Spleen (tissue), 11 donors: ENCODE results near the gene BHLHE23. TPM values are rescaled to one million over a fixed set of nuclear protein-coding genes. Genes with fewer than 3 reads are reported as not detected.

ENCODE experiments used
- DNase-seq: peaks from one replicate; pipeline ENCODE4 v3.0.0-alpha.2; 2020
- H3K27ac ChIP-seq, 8 donors: fragments of 200-600 bp; sonication (generic) in 7 of 8; 1 replicate in 4 of 8; 2 replicates in 4 of 8; pipeline versions ENCODE4 v1.5.0 to v1.8.0; 2016 to 2021; ENCODE audit warnings: inconsistent platforms in 4 of 8, mild to moderate bottlenecking in 4 of 8, moderate library complexity in 1 of 8
- H3K27me3 ChIP-seq, 7 donors: fragments of 200-600 bp; sonication (generic) in 6 of 7; replicated peaks in 1 of 7; 1 replicate in 4 of 7; 2 replicates in 3 of 7; pipeline versions ENCODE4 v1.5.0 to v1.8.0; 2016 to 2021; ENCODE audit warnings: inconsistent platforms in 3 of 7, mild to moderate bottlenecking in 1 of 7
- H3K36me3 ChIP-seq, 6 donors: fragments of 200-600 bp; sonication (generic) in 5 of 6; 1 replicate in 4 of 6; 2 replicates in 2 of 6; pipeline versions ENCODE4 v1.5.0 to v1.8.0; 2016 to 2021; ENCODE audit warnings: inconsistent platforms in 2 of 6
- H3K4me1 ChIP-seq, 6 donors: fragments of 200-600 bp; sonication (generic) in 5 of 6; 1 replicate in 3 of 6; 2 replicates in 3 of 6; pipeline versions ENCODE4 v1.5.0 to v1.8.0; 2016 to 2021; ENCODE audit warnings: inconsistent platforms in 3 of 6
- H3K4me3 ChIP-seq, 8 donors: fragments of 200-600 bp; sonication (generic) in 7 of 8; 1 replicate in 4 of 8; 2 replicates in 4 of 8; pipeline versions ENCODE4 v1.5.0 to v1.8.0; 2016 to 2021; ENCODE audit warnings: inconsistent platforms in 4 of 8, mild to moderate bottlenecking in 4 of 8, moderate library complexity in 2 of 8
- H3K9me3 ChIP-seq, 8 donors: fragments of 200-600 bp; sonication (generic) in 7 of 8; 1 replicate in 4 of 8; 2 replicates in 4 of 8; pipeline versions ENCODE4 v1.5.0 to v1.8.0; 2016 to 2021; ENCODE audit warnings: inconsistent platforms in 4 of 8
- POLR2A ChIP-seq, 3 donors: fragments of 450-650 bp; IDR thresholded peaks; one replicate each; pipeline ENCODE4 v1.5.1; 2017; ENCODE audit warnings: antibody characterized with exemption in 3 of 3, mild to moderate bottlenecking in 1 of 3
- POLR2AphosphoS5 ChIP-seq, 3 donors: sonication (generic); formaldehyde crosslinking; IDR thresholded peaks; one replicate each; pipeline ENCODE4 v1.5.1; 2017; ENCODE audit warnings: antibody characterized with exemption in 3 of 3
- WGBS, 5 donors: extraction: QIAGEN DNeasy Blood & Tissue Kit in 3 of 5; methylation state at CpG; one replicate each; pipeline versions ENCODE4 v1.1.5 to v1.1.7; 2013 to 2018; 5-methylcytosine and 5-hydroxymethylcytosine counted together
- intact Hi-C: fragments of 100-400 bp; cut with DNase I; formaldehyde crosslinking; loops from one replicate; pipeline ENCODE4 v1.15.0; 2023; ENCODE audit warnings: low total_unique reads
- polyA plus RNA-seq, 3 donors: library from polyadenylated mRNA; stranded (reverse); fragments of 200-250 nt; gene quantifications; one replicate each; pipeline ENCODE4 v1.2.1, GENCODE V29; 2013
- total RNA-seq, 7 donors: library from RNA; depleted of rRNA in 3 of 7; stranded (reverse); fragments of >200 nt in 3 of 7; fragmentation: NEBNext Ultra II Directional in 4 of 7; extraction: Animal tissue kit (Norgen Biotek cat#: 25700) in 4 of 7; gene quantifications; one replicate each; pipeline versions ENCODE4 v1.1.0 to v1.2.1, GENCODE V29; 2016 to 2021
- TF ChIP-seq, protein P1 (sequence below), 11 experiments: fragments of 200-600 bp in 7 of 11; fragments of 450-650 bp in 4 of 11; sonication (generic) in 4 of 11; IDR thresholded peaks in 8 of 11; conservative IDR thresholded peaks in 3 of 11; 1 replicate in 7 of 11; 2 replicates in 4 of 11; pipeline versions ENCODE4 v1.4.0 to v1.8.0; 2016 to 2021; ENCODE audit warnings: antibody characterized with exemption in 11 of 11, inconsistent platforms in 4 of 11, mild to moderate bottlenecking in 1 of 11
- donor health status: healthy with polysubstance abuse.
- donor health status: DM: no; HTN: no; CAD: no; lungs with moderate emphysema.
- donor health status: DM: no; HTN: no; CAD: no.
- donor health status: Bipolar disorder and iron deficiency.
- donor health status: healthy.
- donor health status: DM: no; HTN: no; CAD: no.
- donor health status: DM: yes; HTN: yes; CAD: no.

The BHLHE23 gene
- total and polyA plus RNA-seq, 10 donors: not detected

DNA sequence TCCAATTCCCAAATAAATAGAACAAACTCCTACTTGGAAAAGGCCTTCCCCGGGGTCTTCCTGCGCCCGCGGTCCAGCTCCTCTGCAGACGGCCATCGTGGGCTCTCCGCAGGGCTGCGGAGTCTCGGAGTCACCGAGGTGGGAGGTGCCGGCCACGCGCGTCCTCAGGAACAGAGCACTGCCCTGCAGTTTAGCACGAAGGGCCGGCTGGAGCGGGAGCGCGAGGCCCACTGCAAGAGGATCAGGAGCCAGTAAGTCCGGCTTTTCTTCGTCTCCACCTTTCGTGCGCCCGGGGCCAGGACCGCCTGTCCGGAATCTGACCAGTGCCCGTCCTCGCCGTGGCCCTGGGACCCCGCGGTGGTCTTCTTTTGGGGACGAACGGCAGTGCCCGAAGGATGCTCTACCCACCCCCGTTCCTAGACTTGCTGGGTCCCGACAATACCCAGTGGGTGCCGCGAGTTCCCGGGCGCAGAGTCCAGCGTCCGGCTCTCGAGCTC, 1.4 kb downstream of the BHLHE23 start:
- H3K27me3 ChIP-seq: peaks cover 26 to 100% (median 92%) of the 10 kb centered on the region in 7 donors
- TF ChIP-seq POLR2AphosphoS5 (IDR thresholded peaks at IDR 0.05) (no peak), POLR2A (IDR thresholded peaks at IDR 0.05) (no peak)
- TF ChIP-seq, protein P1, sequence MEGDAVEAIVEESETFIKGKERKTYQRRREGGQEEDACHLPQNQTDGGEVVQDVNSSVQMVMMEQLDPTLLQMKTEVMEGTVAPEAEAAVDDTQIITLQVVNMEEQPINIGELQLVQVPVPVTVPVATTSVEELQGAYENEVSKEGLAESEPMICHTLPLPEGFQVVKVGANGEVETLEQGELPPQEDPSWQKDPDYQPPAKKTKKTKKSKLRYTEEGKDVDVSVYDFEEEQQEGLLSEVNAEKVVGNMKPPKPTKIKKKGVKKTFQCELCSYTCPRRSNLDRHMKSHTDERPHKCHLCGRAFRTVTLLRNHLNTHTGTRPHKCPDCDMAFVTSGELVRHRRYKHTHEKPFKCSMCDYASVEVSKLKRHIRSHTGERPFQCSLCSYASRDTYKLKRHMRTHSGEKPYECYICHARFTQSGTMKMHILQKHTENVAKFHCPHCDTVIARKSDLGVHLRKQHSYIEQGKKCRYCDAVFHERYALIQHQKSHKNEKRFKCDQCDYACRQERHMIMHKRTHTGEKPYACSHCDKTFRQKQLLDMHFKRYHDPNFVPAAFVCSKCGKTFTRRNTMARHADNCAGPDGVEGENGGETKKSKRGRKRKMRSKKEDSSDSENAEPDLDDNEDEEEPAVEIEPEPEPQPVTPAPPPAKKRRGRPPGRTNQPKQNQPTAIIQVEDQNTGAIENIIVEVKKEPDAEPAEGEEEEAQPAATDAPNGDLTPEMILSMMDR (IDR thresholded peaks at IDR 0.05 in 8 of 11, conservative IDR thresholded peaks at IDR 0.05 in 3 of 11): no peak
- intact Hi-C loops: loop anchor here (10.0 kb wide), 1 partner anchor 111 kb away; no protein-coding TSS in a partner anchor
- H3K4me1 ChIP-seq: peaks cover 18 to 60% (median 54%) of the 10 kb centered on the region in 6 donors
- no peak overlapping the region for H3K27ac ChIP-seq
- no peak for DNase-seq
- no peak overlapping the region for H3K4me3 ChIP-seq
- no peaks in the 10 kb centered on the region for H3K9me3 ChIP-seq
- WGBS, 5 donors: 0 to 10% (median 7%) methylated on average over 3 to 43 of the region's 43 CpGs
- H3K36me3 ChIP-seq: no peaks in the 10 kb centered on the region

DNA sequence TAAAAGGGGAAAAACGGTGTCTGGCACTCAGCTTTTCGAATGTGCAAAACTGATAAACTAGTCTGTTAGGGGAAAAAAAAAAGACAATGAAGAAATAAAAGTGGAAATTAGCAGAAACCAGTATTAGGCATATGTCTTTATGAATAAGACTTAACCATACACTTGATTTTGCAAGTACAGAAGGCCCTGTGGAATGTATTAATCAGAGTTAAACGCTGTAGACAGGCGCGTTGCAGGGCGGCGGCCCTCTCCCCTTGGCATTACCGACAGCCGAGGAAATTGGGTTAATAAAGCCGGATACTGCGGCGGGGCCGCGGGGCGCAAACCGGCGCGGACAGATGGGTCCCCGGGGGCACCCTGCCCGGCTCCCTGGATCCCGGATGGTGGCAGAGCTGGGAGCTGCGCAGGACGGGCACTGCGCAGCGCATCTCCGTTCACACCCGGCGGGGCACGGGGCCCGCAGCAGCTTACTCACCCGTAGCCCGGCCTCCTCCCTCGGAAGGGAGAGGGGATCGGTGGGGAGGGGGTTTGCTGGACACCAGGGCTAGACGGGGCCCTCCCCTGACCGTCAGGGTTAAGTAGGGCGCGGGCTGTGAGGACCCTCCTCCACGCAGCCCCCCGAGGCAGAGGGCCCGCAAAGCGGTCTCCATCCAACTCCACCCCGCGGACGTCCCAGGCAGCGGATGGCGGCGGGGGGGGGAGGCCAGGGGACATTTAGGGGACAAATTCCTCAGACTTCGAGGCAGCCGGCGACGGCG, 2.0 kb downstream of the BHLHE23 start:
- Histone ChIP-seq H3K9me3 (no peaks in the 10 kb centered on the region), H3K36me3 (no peaks in the 10 kb centered on the region), H3K4me1 (peaks cover 17 to 54% (median 47%) of the 10 kb centered on the region in 6 donors), H3K27me3 (peaks cover 26 to 100% (median 92%) of the 10 kb centered on the region in 7 donors), H3K4me3 (peak overlapping the region in 1 of 8 donors; percentile 10), H3K27ac (no peak overlapping the region)
- TF ChIP-seq POLR2A (IDR thresholded peaks at IDR 0.05): no peak
- DNase-seq: no peak
- intact Hi-C loops: loop anchor here (10.0 kb wide), 1 partner anchor 110 kb away; no protein-coding TSS in a partner anchor
- 4 to 8% (median 5%) methylated on average over 34 to 53 of the region's 53 CpGs for WGBS, 5 donors

DNA sequence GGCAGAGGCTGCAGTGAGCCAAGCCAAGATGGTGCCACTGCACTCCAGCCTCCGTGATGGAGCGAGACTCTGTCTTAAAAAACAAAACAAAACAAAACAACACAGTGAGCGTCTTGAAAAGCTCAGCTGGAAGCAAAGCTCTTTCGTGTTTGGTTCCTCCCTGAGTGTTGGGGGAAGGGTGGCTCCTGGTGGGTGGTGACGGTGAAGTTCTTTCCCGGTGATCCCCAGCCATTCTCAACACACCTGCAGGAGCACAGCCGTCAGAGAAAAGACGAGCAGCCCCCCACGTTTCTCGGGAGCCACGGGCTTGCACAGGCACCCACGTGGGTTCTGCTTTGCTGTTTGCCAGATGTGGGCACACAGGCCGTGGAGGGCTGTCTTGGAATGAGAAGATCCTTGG, 3.2 kb downstream of the BHLHE23 start:
- no peak for DNase-seq
- H3K27me3 ChIP-seq: peaks cover 26 to 100% (median 85%) of the 10 kb centered on the region in 7 donors
- no peaks in the 10 kb centered on the region for H3K36me3 ChIP-seq
- no peak overlapping the region for H3K4me3 ChIP-seq
- intact Hi-C loops: loop anchor here (10.0 kb wide), 1 partner anchor 109 kb away; no protein-coding TSS in a partner anchor
- 22 to 64% (median 29%) methylated on average over 13 of the region's 13 CpGs for WGBS, 5 donors
- no peak overlapping the region for H3K27ac ChIP-seq
- no peak for TF ChIP-seq POLR2A (IDR thresholded peaks at IDR 0.05)
- no peak for TF ChIP-seq POLR2AphosphoS5 (IDR thresholded peaks at IDR 0.05)
- TF ChIP-seq, protein P1 (IDR thresholded peaks at IDR 0.05 in 8 of 11, conservative IDR thresholded peaks at IDR 0.05 in 3 of 11): no peak
- peaks cover 6 to 42% (median 35%) of the 10 kb centered on the region in 6 donors for H3K4me1 ChIP-seq
- no peaks in the 10 kb centered on the region for H3K9me3 ChIP-seq

DNA sequence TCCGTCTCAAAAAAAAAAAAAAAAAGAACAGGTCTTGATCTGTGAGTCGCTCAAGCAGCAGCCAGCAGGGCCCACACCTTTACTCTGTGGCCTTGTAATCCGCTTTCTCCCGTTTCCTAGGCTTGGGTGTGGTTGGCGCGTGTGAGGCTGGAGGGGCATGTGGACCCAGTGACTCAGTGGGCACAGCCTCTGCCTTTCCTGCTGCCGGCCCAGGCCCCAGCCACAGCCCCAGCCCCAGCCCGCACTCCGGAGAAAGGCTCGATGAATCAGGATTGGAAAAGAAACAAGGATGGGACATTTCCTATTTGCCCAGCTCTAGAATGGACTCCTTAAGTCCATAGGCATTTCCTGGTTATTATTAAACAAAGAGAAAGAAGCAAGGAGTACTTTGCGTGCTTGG, 4.3 kb downstream of the BHLHE23 start:
- no peak for DNase-seq
- intact Hi-C loops: loop anchor here (10.0 kb wide), 1 partner anchor 108 kb away; no protein-coding TSS in a partner anchor
- Histone ChIP-seq H3K36me3 (no peaks in the 10 kb centered on the region), H3K27ac (no peak overlapping the region), H3K9me3 (no peaks in the 10 kb centered on the region), H3K4me3 (no peak overlapping the region), H3K4me1 (peaks cover 6 to 31% (median 28%) of the 10 kb centered on the region in 6 donors), H3K27me3 (peaks cover 18 to 98% (median 78%) of the 10 kb centered on the region in 7 donors)
- 81 to 89% (median 84%) methylated on average over 10 to 11 of the region's 11 CpGs for WGBS, 5 donors
- TF ChIP-seq POLR2AphosphoS5 (IDR thresholded peaks at IDR 0.05): no peak
- TF ChIP-seq, protein P1 (IDR thresholded peaks at IDR 0.05 in 8 of 11, conservative IDR thresholded peaks at IDR 0.05 in 3 of 11): no peak
- no peak for TF ChIP-seq POLR2A (IDR thresholded peaks at IDR 0.05)
